NCI-H146 (cell line): ENCODE data around the gene RPE65.
"Not testable (repeated sequence)": the region's sequence is repeated elsewhere in the genome, so short reads cannot be mapped to it uniquely, and the experiment has no call there.

Experiments
- DNase-seq: peaks from one replicate; lab custom pipeline; 2025; lab: John Stamatoyannopoulos, UW

Gene RPE65

GRCh38 chr1:68453060-68453670 lies 3.4 kb upstream of the RPE65 start:
- no peak for DNase-seq

GRCh38 chr1:68448365-68448764 lies 1.4 kb downstream of the RPE65 start:
- no peak for DNase-seq

- no peak for DNase-seq
These were observed 4.0 kb downstream of the RPE65 start for GRCh38 chr1:68445709-68446108.

- no peak for DNase-seq
These were observed 6.8 kb downstream of the RPE65 start for GRCh38 chr1:68442822-68443556.

GRCh38 chr1:68442006-68442405 lies 7.7 kb downstream of the RPE65 start:
- no peak for DNase-seq

GRCh38 chr1:68438310-68438709 lies 11.4 kb downstream of the RPE65 start:
- DNase-seq = no peak

- DNase-seq = no peak
These were observed 16.4 kb downstream of the RPE65 start for GRCh38 chr1:68433395-68433794.

- DNase-seq = no peak
These were observed 18.7 kb downstream of the RPE65 start for GRCh38 chr1:68431076-68431475.

- no peak for DNase-seq
These were observed 20.4 kb downstream of the RPE65 start for GRCh38 chr1:68429233-68429808.

- no peak for DNase-seq
These were observed 23.2 kb downstream of the RPE65 start for GRCh38 chr1:68426594-68426993.

- no peak for DNase-seq
These were observed 28.4 kb downstream of the RPE65 start for GRCh38 chr1:68421350-68421749.

- no peak for DNase-seq
These were observed 40.3 kb downstream of the RPE65 start for GRCh38 chr1:68409426-68409825.

- DNase-seq = no peak
These were observed 48.2 kb downstream of the RPE65 start for GRCh38 chr1:68401506-68401905.

- not testable (repeated sequence) for DNase-seq
These were observed 54.2 kb downstream of the RPE65 start for GRCh38 chr1:68395575-68395974.

- DNase-seq = not testable (repeated sequence)
These were observed 57.3 kb downstream of the RPE65 start for GRCh38 chr1:68392474-68392873.

GRCh38 chr1:68385798-68386524 lies 63.8 kb downstream of the RPE65 start:
- DNase-seq = not testable (repeated sequence)

GRCh38 chr1:68384872-68385411 lies 64.8 kb downstream of the RPE65 start:
- DNase-seq = no peak

- DNase-seq = no peak
These were observed 65.4 kb downstream of the RPE65 start for GRCh38 chr1:68384321-68384813.

- no peak for DNase-seq
These were observed 66.7 kb downstream of the RPE65 start for GRCh38 chr1:68383092-68383491.

GRCh38 chr1:68379085-68379478 lies 70.7 kb downstream of the RPE65 start:
- no peak for DNase-seq
